HepG2 (cell line): ENCODE data around the gene OXGR1. TPM values are rescaled to one million over a fixed set of nuclear protein-coding genes. Genes with fewer than 3 reads are reported as not detected.

Experiments
- ATAC-seq: fragments of 200-7000 bp; cut with Tn5 transposase; 3 replicates; pipeline ENCODE4 v1.9.1; 2020; ENCODE audit warnings: mild to moderate bottlenecking, moderate library complexity
- BruUV-seq: library from RNA; stranded (reverse); fragments of 400-500 nt; replicated peaks from 2 replicates; lab custom pipeline; 2021; lab: Mats Ljungman, UMichigan
- CTCF ChIA-PET: fragments of 300-600 bp; formaldehyde crosslinking; extraction: SDS; loops from one replicate; lab custom pipeline; 2021; ENCODE audit warnings: low total read pairs, inconsistent platforms, low intra/inter-chr PET ratio; lab: Yijun Ruan, JAX
- POLR2A ChIA-PET: fragments of 350-600 bp; sonication (Branson Sonifier 250); formaldehyde crosslinking; loops from one replicate; lab custom pipeline; 2020; ENCODE audit warnings: antibody characterized with exemption, inconsistent platforms; lab: Yijun Ruan, JAX
- DNase-seq: peaks from one replicate; pipeline ENCODE4 v3.0.0-alpha.2; 2015; ENCODE audit warnings: low spot score
- FAIRE-seq: peaks from 3 replicates; lab custom pipeline; 2011; peaks lifted over from hg19 to GRCh38; lab: Jason Lieb, UNC
- H2AFZ ChIP-seq: one replicate; pipeline ENCODE4 v1.6.1; 2011; ENCODE audit warnings: low read length, inconsistent platforms
- H3K27ac ChIP-seq: fragments of 300-600 bp; 3 replicates; pipeline ENCODE4 v1.8.0; 2011; ENCODE audit warnings: mixed run types, mild to moderate bottlenecking, mixed read lengths, low read length, inconsistent platforms; ENCODE audit not compliant: insufficient read depth; ENCODE audit errors: extremely low read length
- H3K27me3 ChIP-seq, 2 experiments: fragments of 200-600 bp in 1 of 2; 2 replicates in 1 of 2; 3 replicates in 1 of 2; pipeline versions ENCODE4 v1.6.0 to v1.8.0; 2011; ENCODE audit warnings: low read length in 2 of 2, mild to moderate bottlenecking in 2 of 2, moderate library complexity in 2 of 2, inconsistent platforms in 1 of 2; ENCODE audit not compliant: insufficient read depth in 2 of 2, control insufficient read depth in 1 of 2
- H3K36me3 ChIP-seq, 2 experiments: fragments of 200-600 bp in 1 of 2; replicated peaks in 1 of 2; 2 replicates in 1 of 2; 3 replicates in 1 of 2; pipeline versions ENCODE4 v1.5.1 to v1.8.0; 2011; ENCODE audit warnings: low read length in 2 of 2, inconsistent platforms in 1 of 2; ENCODE audit not compliant: insufficient read depth in 2 of 2, control insufficient read depth in 1 of 2
- H3K4me1 ChIP-seq: 2 replicates; pipeline ENCODE4 v1.5.1; 2012; ENCODE audit warnings: low read length, inconsistent platforms; ENCODE audit not compliant: insufficient read depth
- H3K4me2 ChIP-seq: 2 replicates; pipeline ENCODE4 v1.6.0; 2011; ENCODE audit warnings: low read depth, low read length, inconsistent platforms
- H3K4me3 ChIP-seq, 3 experiments: fragments of 200-600 bp in 1 of 3; sonication (generic), shearing (Covaris generic) in 1 of 3; replicated peaks in 1 of 3; 2 replicates each; pipeline ENCODE4 v1.5.1; 2011 to 2016; ENCODE audit warnings: low read length in 3 of 3, inconsistent platforms in 2 of 3, low read depth in 2 of 3, mild to moderate bottlenecking in 2 of 3, control low read depth in 1 of 3, mixed read lengths in 1 of 3; ENCODE audit not compliant: insufficient read depth in 1 of 3
- H3K79me2 ChIP-seq: one replicate; pipeline ENCODE4 v1.6.1; 2011; ENCODE audit warnings: low read length, inconsistent platforms; ENCODE audit not compliant: insufficient read depth
- H3K9ac ChIP-seq: 2 replicates; pipeline ENCODE4 v1.6.0; 2011; ENCODE audit warnings: mild to moderate bottlenecking, low read depth, low read length, inconsistent platforms; ENCODE audit not compliant: insufficient read depth
- H3K9me3 ChIP-seq: 2 replicates; pipeline ENCODE4 v1.5.1; 2012; ENCODE audit warnings: mild to moderate bottlenecking, low read length
- H4K20me1 ChIP-seq: 2 replicates; pipeline ENCODE4 v1.6.0; 2011; ENCODE audit warnings: inconsistent platforms, mild to moderate bottlenecking, low read length, moderate library complexity; ENCODE audit not compliant: insufficient read depth
- BHLHE40 ChIP-seq: IDR thresholded peaks from 2 replicates; pipeline ENCODE4 v1.6.1; 2011; ENCODE audit warnings: low read length, improper control_type of control experiment
- GABPB1 ChIP-seq: IDR thresholded peaks from 2 replicates; pipeline ENCODE4 v1.6.1; 2016; ENCODE audit warnings: mild to moderate bottlenecking, missing genetic modification reagents, moderate library complexity, missing compliant biosample characterization
- MAFG ChIP-seq: sonication (generic); formaldehyde crosslinking; IDR thresholded peaks from 2 replicates; pipeline ENCODE4 v1.5.1; 2020; ENCODE audit warnings: mild to moderate bottlenecking, missing genetic modification reagents
- RXRA ChIP-seq: sonication (generic); formaldehyde crosslinking; IDR thresholded peaks from 2 replicates; pipeline ENCODE4 v1.5.1; 2020; ENCODE audit warnings: missing genetic modification reagents
- SATB2 ChIP-seq: sonication (generic); formaldehyde crosslinking; IDR thresholded peaks from 2 replicates; pipeline ENCODE4 v1.5.0; 2020; ENCODE audit warnings: missing genetic modification reagents
- SMAD3 ChIP-seq: sonication (generic); formaldehyde crosslinking; IDR thresholded peaks from 2 replicates; pipeline ENCODE4 v1.4.0; 2020; ENCODE audit warnings: missing genetic modification reagents
- SMARCC2 ChIP-seq: fragments of 450-650 bp; IDR thresholded peaks from 2 replicates; pipeline ENCODE4 v1.6.1; 2017; ENCODE audit warnings: antibody characterized with exemption, mild to moderate bottlenecking
- ZBTB37 ChIP-seq: sonication (generic); formaldehyde crosslinking; IDR thresholded peaks from 2 replicates; pipeline ENCODE4 v1.4.0; 2020; ENCODE audit warnings: mild to moderate bottlenecking, missing genetic modification reagents
- ZNF362 ChIP-seq: sonication (generic); formaldehyde crosslinking; IDR thresholded peaks from 2 replicates; pipeline ENCODE4 v1.4.0; 2020; ENCODE audit warnings: missing genetic modification reagents, mild to moderate bottlenecking, borderline replicate concordance
- ZNF432 ChIP-seq: sonication (generic); formaldehyde crosslinking; IDR thresholded peaks from 2 replicates; pipeline ENCODE4 v1.5.0; 2020; ENCODE audit warnings: missing genetic modification reagents, mild to moderate bottlenecking, borderline replicate concordance
- ZUFSP ChIP-seq: sonication (generic); formaldehyde crosslinking; IDR thresholded peaks from 2 replicates; pipeline ENCODE4 v1.9.0; 2021; ENCODE audit warnings: missing genetic modification reagents, mild to moderate bottlenecking, borderline replicate concordance
- WGBS: methylation state at CpG from one replicate; pipeline ENCODE4 v1.1.6; 2017; ENCODE audit warnings: low lambda C conversion rate; 5-methylcytosine and 5-hydroxymethylcytosine counted together
- in situ Hi-C: cut with HindIII; loops from 2 replicates; pipeline ENCODE4 v1.10.0; 2017; ENCODE audit warnings: low pct_unique_long_range_greater_than_20kb; ENCODE audit not compliant: extremely low pct_ligation_motif_present
- intact Hi-C: fragments of 100-400 bp; cut with micrococcal nuclease; formaldehyde crosslinking; loops from one replicate; pipeline ENCODE4 v1.10.0; 2022; ENCODE audit not compliant: unreplicated experiment
- polyA plus RNA-seq, 8 experiments: library from polyadenylated mRNA; depleted of rRNA in 3 of 8; stranded (reverse) in 7 of 8; unstranded in 1 of 8; fragments of >200 nt; fragmentation: Illumina TruSeq in 4 of 8; extraction: Trizol in 4 of 8; gene quantifications; 2 replicates each; pipeline versions ENCODE4 v1.2.1 to v1.2.3, GENCODE V29; 2011 to 2016; ENCODE audit warnings: low read depth in 4 of 8, missing spikeins in 1 of 8, mixed read lengths in 1 of 8; ENCODE audit not compliant: insufficient read depth in 1 of 8
- total RNA-seq, 5 experiments: library from RNA; depleted of rRNA; stranded (reverse); fragments of >200 nt; fragmentation: Illumina TruSeq; extraction: Trizol; gene quantifications; 2 replicates each; pipeline ENCODE4 v1.2.3, GENCODE V29; 2016; ENCODE audit warnings: low read depth in 1 of 5

Gene OXGR1
- total and polyA plus RNA-seq, 2 of the 13 experiments (the other 11 are each of a cell fraction or from before 2014, with no cell fraction given), result not detected

GRCh38 chr13:97005625-97006262 is 11.5 kb upstream of the OXGR1 start:
- Histone ChIP-seq H3K4me2 (no peak overlapping the region), H3K27ac (no peak overlapping the region), H3K9me3 (no peaks in the 10 kb centered on the region), H2AFZ (no peak overlapping the region), H3K4me1 (no peaks in the 10 kb centered on the region), H3K27me3 (peaks cover 0 to 16% of the 10 kb centered on the region in 2 experiments; a peak in 2 of 5 replicates), H3K9ac (no peak overlapping the region), H3K4me3 (no peak overlapping the region), H4K20me1 (no peaks in the 10 kb centered on the region), H3K79me2 (no peaks in the 10 kb centered on the region), H3K36me3 (no peaks in the 10 kb centered on the region)
- no CpG with 5 or more reads among the region's 1 CpG for whole genome bisulfite sequencing
- in situ Hi-C loops, result loop anchor here (25.0 kb wide), 1 partner anchor 807 kb away; no protein-coding TSS in a partner anchor
- no peak for ATAC-seq
- no TSS peak for BruUV-seq
- ChIA-PET CTCF (no interaction called here), POLR2A (no interaction called here)
- intact Hi-C loops, result no loop called here
- no peak for TF ChIP-seq ZNF362 (CRISPR knock-in tag)
- no peak for TF ChIP-seq MAFG (CRISPR knock-in tag)
- TF ChIP-seq ZBTB37 (CRISPR knock-in tag), result no peak
- TF ChIP-seq SMARCC2, result no peak
- TF ChIP-seq ZUFSP (CRISPR knock-in tag), result no peak
- no peak for TF ChIP-seq SATB2
- no peak for TF ChIP-seq BHLHE40
- no peak for TF ChIP-seq RXRA
- TF ChIP-seq SMAD3 (CRISPR knock-in tag), result no peak
- TF ChIP-seq ZNF432 (CRISPR knock-in tag), result no peak
- TF ChIP-seq GABPB1 (CRISPR knock-in tag), result no peak
- no peak for DNase-seq
- FAIRE-seq, result no peak
